T47D (cell line): ENCODE results near the gene PKIB.
A peak's percentile ranks its signal among the peaks of the same experiment; 100 is the strongest.
"Not testable (repeated sequence)": the region's sequence is repeated elsewhere in the genome, so short reads cannot be mapped to it uniquely, and the experiment has no call there.

ENCODE experiments used
- DNase-seq, 2 experiments: peaks; one replicate each; pipeline versions ENCODE4 v3.0.0 to v3.0.0-alpha.2; 2011 to 2012; ENCODE audit warnings: low read depth in 1 of 2, low spot score in 1 of 2
- JUND ChIP-seq: IDR thresholded peaks from 2 replicates; pipeline ENCODE4 v1.6.1; 2012; ENCODE audit warnings: low read depth
- in situ Hi-C: cut with HindIII; loops from 2 replicates; pipeline ENCODE4 v1.10.0; 2016; ENCODE audit warnings: low sequenced_read_pairs, low pct_unique_long_range_greater_than_20kb

PKIB gene, protein sequence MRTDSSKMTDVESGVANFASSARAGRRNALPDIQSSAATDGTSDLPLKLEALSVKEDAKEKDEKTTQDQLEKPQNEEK

DNA sequence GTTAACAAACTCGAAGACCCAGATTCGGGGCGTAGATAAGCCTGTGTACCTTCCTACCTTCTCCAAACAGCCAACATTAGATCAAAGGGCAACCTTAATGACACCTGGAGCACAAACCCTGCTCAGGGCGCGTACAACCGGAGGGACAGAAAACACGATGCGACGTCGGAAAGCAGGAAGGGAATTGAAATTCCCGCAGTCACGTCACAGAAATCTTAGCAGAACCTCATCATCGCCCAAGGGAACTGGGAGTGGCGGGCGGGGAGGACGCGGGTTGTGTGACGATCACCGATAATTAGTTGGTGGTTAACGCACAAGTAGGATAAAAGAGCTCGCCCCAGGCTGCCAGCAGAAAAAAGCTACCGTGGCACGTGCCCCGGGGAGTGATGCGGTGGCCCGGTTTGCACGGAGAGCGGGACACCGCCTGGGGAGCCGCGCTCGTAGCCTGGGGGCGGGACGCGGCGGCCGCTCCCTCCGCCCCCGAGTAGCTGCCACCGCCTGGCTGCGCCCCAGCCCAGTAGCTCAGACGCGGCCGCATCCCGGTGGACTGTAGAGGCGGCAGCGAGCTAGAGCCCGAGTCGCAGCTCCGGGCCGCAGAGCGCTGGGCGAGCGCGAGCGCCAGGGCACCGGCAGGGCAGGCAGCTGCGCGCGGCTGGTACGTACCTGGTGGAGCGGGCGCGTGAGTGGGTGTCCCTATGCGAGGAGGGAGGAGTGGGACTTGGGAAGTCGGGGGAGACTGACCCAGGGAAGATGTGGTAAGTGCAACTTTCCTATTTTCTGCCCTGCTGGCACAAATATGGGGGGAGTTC lies at the start of gene PKIB:
TSS of gene PKIB (plus strand) at position 525 of the 809 bp plus-strand sequence. CDS start 107,390 bp downstream, outside the sequence.
- DNase-seq, result peak; percentile 77 to 87
- in situ Hi-C loops, result no loop called here
- no peak for TF ChIP-seq JUND

DNA sequence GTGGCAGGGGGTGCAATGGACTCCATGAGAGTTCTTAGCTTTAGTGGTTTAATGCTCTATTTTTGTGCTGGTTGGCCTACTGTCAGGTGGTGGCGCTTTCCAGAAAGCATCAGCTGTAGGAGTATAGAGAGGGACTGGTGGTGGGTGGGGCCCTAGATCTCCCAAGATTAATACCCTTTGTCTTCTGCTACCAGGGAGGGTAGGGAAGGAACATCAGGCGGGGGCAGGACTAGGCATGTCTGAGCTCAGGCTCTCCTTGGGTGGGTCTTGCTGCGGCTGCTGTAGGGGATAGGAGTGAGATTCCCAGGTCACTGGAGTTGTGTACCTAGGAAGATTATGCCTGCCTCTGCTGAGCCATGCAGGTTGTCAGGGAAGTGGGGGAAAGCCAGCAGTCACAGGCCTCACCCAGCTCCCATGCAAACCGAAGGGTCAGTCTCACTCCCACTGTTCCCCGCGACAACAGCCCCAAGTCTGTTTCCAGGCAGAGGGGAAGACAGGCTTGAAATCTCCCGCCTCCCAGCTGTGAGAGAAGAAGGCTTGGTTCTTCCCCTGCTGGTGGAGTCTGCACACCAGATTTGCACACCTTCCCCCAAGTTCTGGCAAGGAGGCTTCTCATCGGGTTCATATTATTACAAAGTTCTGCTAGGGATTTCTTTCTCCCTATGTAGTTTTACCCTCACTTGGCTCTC lies 46.7 kb upstream of the PKIB start:
- no peak for DNase-seq

GRCh38 chr6:122564230-122564629 lies 46.0 kb upstream of the PKIB start:
- no peak for TF ChIP-seq JUND
- in situ Hi-C loops, result no loop called here
- no peak for DNase-seq

More for the DNA sequence above, 46.7 kb upstream of the PKIB start:
- TF ChIP-seq JUND, result no peak
- in situ Hi-C loops, result no loop called here

- DNase-seq, result no peak
- TF ChIP-seq JUND, result no peak
- in situ Hi-C loops, result no loop called here
These were observed 44.5 kb upstream of the PKIB start for GRCh38 chr6:122565708-122566107.

- in situ Hi-C loops, result no loop called here
- TF ChIP-seq JUND, result no peak
- DNase-seq, result no peak
These were observed 43.2 kb upstream of the PKIB start for GRCh38 chr6:122567034-122567433.

- in situ Hi-C loops, result no loop called here
- no peak for TF ChIP-seq JUND
- no peak for DNase-seq
These were observed 41.9 kb upstream of the PKIB start for GRCh38 chr6:122568350-122568749.

DNA sequence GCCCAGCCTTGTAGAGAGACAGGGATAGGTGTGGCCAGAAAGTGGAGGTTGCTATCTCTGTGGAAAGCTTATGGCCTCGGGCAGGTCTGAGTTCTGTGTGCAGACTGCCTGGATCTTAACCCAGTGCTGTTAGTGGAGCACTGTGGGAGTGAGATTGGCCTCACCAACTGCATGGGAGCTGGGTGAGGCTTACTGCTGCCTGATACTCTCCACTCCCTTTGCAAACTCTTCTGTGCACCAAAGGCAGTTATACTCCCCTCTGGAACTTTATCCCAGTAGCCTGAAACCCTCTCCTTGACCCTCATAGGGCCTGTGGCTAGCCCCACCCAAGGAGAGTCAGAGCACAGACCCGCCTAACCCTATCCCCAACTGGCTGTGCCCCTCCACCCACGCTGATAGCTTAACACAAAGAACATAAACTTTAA lies 41.4 kb upstream of the PKIB start:
- no peak for TF ChIP-seq JUND
- in situ Hi-C loops, result no loop called here
- DNase-seq, result no peak

DNA sequence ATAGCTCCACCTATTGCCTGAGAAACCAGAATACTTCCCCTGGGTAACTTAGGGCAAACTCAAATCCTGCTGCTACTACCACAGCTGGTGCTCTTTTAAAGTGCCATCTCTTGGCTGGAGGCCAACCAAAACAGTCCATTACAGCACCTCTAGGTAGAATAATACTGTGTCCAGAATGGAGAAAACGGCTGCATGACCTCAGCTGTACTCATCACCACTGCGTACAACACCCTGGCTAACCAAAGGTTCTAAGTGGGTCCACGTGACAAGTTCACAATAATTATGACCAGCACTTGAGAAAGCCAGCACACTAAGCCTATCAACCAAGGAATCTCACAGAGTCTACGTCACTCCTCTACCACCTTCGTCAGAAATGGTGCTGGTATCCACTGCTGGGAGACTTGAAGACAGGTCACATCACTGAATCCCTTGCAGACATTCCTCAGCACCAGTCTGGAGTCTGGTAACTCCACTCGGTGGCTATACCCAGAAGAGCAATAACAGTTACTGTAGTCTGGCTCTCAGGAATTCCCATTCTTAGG lies 40.9 kb upstream of the PKIB start:
- in situ Hi-C loops, result no loop called here
- TF ChIP-seq JUND, result no peak
- DNase-seq, result no peak

DNA sequence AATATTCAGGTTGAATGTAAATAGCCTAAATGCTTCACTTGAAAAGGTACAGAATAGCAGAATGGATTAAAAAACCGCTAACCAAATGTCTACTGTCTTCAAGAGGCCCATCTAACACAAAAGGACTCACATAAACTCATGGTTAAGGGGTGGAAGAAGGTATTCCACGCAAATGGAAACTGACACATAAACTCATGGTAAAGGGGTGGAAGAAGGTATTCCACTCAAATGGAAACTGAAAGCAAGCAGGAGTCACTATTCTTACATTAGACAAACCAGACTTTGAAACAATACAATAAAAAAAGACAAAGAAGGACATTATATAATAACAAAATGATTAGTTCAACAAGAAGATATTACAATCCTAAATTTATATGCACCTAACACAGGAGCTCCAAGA lies 38.3 kb upstream of the PKIB start:
- no peak for DNase-seq
- in situ Hi-C loops, result no loop called here
- TF ChIP-seq JUND, result no peak

- no peak for DNase-seq
- in situ Hi-C loops, result no loop called here
- no peak for TF ChIP-seq JUND
These were observed 33.3 kb upstream of the PKIB start for GRCh38 chr6:122576888-122577287.

DNA sequence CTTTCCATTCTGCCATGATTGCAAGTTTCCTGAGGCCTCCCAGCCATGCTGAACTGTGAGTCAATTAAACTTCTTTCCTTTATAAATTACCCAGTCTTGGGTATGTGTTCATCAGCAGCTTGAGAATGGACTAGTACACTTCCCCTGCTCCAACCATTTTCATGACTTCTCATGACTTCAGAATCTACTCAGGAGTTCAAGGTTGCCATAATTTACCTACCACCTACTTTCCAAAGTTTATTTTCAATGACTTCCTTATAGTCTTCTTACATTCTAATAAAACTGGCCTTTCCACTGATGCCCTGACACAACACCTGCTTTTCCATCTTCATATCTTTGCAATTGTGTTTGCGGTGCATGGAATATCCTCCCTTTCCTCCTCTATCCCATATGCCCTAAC lies 31.2 kb upstream of the PKIB start:
- no peak for DNase-seq
- in situ Hi-C loops, result no loop called here
- no peak for TF ChIP-seq JUND

- DNase-seq, result no peak
- TF ChIP-seq JUND, result no peak
These were observed 29.5 kb upstream of the PKIB start for GRCh38 chr6:122580737-122581136.

DNA sequence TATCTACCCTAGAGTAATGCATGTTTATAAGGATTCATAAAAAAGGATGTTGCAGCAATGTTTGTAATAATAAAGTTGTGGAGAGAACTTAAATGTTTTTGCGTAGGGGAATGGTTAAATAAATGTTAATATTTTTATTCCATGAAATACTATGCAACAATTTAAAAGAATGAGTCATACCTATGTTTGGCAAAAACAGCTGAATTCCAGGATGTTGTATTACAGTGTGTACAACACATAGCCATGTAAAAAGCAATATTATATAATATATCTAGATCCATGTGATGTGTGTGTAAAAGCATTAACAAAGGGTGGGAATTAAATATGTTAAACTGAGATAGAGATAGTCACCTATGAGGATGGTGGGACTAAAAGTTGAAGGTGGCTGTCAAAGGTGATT lies 21.1 kb upstream of the PKIB start:
- in situ Hi-C loops, result no loop called here
- DNase-seq, result no peak
- no peak for TF ChIP-seq JUND

More at GRCh38 chr6:122580737-122581136, 29.5 kb upstream of the PKIB start:
- in situ Hi-C loops, result no loop called here

DNA sequence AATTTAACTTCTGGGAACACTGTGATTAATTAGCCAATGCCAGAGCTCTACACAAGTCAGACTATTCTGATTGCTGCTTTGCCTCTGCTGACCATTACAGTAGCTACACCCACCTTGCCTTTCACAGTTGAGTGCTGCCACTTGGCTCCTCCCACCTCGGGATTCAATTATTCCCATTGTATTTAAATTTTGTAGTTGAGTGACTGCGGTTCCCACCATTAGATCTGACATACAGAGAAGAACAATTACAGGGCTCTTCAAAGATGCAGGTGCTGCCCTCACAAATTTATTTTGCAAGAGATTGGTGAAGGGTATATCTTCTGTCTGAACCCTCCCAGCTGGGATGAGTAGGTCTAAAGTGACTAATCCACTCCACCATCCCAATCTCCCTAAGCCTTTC lies 11.9 kb upstream of the PKIB start:
- in situ Hi-C loops, DNase-seq: not testable (repeated sequence)
